ENCODE measurements around the gene ZP1. TPM values are rescaled to one million over a fixed set of nuclear protein-coding genes. Genes with fewer than 3 reads are reported as not detected.

The ZP1 gene
- total and polyA plus RNA-seq, 2 of the 4 experiments (the other 2 are of a cell fraction): 0.18 to 1.6 TPM

GRCh38 chr11:60842668-60843600 is 24.4 kb upstream of the ZP1 start (continued):
- no peak for TF ChIP-seq ELK1 (IDR thresholded peaks at IDR 0.05; ENCODE audit: borderline replicate concordance, low read depth, low read length)
